GM12873 (cell line): Measurements from ENCODE around the gene TMBIM1.
A peak's percentile ranks its signal among the peaks of the same experiment; 100 is the strongest.

Source experiments
- CTCF ChIP-seq: IDR thresholded peaks from 2 replicates; pipeline ENCODE4 v1.5.1; 2012; ENCODE audit warnings: low read depth, mild to moderate bottlenecking, moderate library complexity, low read length, control low read depth; ENCODE audit not compliant: insufficient read depth; ENCODE audit errors: missing control alignments

The TMBIM1 gene

GRCh38 chr2:218292048-218293014 lies at the start of gene TMBIM1:
TSS of gene TMBIM1 (minus strand) at chr2:218292503. CDS start at chr2:218282141, 10,362 bp downstream.
- TF ChIP-seq CTCF = peak; percentile 75

GRCh38 chr2:218341381-218341780 lies 49.1 kb upstream of the TMBIM1 start:
- TF ChIP-seq CTCF = no peak

GRCh38 chr2:218340656-218341055 lies 48.4 kb upstream of the TMBIM1 start:
- no peak for TF ChIP-seq CTCF

- no peak for TF ChIP-seq CTCF
These were observed 42.2 kb upstream of the TMBIM1 start for GRCh38 chr2:218334531-218334930.

- no peak for TF ChIP-seq CTCF
These were observed 40.8 kb upstream of the TMBIM1 start for GRCh38 chr2:218332920-218333645.

GRCh38 chr2:218332288-218332687 lies 40.0 kb upstream of the TMBIM1 start:
- TF ChIP-seq CTCF = no peak

- TF ChIP-seq CTCF = no peak
These were observed 39.4 kb upstream of the TMBIM1 start for GRCh38 chr2:218331745-218332144.
